SKM-1 (cell line): ENCODE data around the gene OR7A5.
"Not testable (repeated sequence)": the region's sequence is repeated elsewhere in the genome, so short reads cannot be mapped to it uniquely, and the experiment has no call there.

Experiments
- DNase-seq: peaks from one replicate; lab custom pipeline; 2025; ENCODE audit not compliant: unreplicated experiment; lab: John Stamatoyannopoulos, UW

Gene OR7A5

DNA sequence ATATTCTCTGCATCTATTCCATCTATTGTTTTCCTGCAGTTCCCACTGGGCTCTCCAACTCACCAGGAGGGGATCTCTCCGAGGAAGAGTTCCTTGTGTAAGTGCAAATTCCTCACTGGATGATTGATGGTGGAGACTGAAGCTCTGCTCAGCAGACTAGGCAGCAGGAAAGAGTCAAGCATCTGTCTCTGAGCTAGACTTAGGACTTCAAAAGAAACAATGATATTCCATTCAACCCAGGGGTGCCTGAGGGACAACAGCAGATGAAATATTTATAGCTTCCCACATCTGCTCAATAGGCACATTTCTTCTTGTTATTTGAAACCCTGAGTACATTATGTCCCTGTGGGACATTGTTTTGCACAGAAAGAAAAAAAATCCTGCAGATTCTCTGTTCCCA, at the start of gene OR7A5, which contains the start of gene OR7C1:
TSS of gene OR7A5 (minus strand) at position 175 of the 400 bp plus-strand sequence. CDS start 6,944 bp downstream, outside the sequence.
TSS of gene OR7C1 (minus strand) at position 175 of the 400 bp plus-strand sequence. CDS start 35,049 bp downstream, outside the sequence.
- no peak for DNase-seq

DNA sequence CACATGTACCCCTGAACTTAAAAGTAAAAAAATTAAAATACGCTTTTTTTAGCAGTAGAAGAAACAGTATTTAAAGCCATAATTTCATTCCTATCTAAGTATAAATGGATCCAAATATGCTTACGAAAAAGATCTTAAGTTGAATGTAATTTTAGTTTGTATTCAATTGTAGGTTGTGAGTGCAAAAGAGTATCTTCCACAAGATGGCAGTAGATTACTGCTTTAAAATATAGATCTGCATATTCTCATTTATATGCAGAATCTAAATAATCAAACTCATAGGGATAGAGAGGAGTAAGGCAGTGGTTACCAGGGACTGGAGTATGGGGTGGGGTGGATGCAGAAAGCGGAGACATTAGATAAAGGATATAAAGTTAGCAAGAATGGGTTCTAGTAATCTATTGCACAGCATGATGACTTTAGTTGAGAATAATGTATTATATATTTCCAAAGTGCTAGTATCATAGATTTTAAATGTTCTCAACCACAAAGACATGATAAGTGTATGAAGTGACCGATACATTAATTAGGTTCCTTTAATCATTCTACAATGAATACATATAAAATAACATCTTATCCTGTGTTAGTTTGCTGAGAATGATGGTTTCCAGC, 36.7 kb upstream of the OR7A5 start:
- no peak for DNase-seq

DNA sequence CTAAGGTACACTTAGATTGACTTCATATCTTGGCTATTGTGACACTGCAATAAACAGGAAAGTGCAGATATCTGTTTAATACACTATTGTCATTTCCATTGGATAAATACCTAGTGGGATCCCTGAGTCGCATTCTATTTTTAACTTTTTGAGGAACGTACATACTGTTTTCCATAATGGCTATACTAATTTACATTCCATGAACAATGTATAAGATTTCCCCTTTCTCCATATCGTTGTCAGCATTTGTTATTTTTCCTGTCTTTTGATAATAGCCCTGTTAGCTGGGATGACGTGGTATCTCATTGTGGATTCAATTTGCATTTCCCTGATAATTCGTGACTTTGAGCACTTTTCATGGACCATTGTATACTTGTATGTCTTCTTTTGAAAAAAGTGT, 33.5 kb upstream of the OR7A5 start:
- no peak for DNase-seq

DNA sequence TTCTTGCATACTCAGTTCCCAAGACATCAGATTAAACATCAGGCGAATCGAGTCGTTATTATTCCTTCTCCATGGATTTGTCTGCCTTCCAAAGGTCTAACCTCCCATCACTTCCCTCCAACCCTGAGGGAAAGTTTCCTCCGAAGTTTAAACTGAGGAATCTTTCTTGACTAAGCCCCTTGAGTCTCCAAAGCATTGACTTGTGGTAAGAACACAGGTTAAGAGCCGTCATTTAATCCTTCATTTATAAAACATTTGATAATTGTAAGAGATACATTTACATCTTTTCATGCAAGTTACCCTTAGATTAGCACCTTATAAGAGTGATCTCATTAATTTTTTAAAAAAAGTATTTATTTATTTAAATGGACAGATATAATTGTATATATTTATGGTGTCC, 13.8 kb upstream of the OR7A5 start, which contains the start of gene OR7A10:
TSS of gene OR7A10 (minus strand) at position 101 of the 400 bp plus-strand sequence. CDS start 7,045 bp downstream, outside the sequence.
- DNase-seq: no peak

DNA sequence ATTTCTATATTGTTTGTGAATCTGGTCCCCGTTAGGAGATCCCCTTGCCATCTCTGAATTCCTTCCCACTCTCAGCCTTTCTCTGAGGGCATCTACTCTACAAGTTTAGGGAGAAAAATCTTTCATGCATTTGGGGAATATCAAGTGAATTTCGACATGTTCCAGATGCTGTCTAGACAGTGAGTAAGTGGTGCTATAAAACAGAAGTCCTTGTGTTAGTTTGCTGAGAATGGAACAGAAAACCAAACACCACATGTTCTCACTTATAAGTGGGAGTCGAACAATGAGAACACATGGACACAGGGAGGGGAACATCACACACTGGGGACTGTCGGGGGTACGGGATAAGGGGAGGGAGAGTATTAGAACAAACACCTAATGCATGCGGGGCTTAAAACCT, 8.6 kb upstream of the OR7A5 start:
- no peak for DNase-seq

DNA sequence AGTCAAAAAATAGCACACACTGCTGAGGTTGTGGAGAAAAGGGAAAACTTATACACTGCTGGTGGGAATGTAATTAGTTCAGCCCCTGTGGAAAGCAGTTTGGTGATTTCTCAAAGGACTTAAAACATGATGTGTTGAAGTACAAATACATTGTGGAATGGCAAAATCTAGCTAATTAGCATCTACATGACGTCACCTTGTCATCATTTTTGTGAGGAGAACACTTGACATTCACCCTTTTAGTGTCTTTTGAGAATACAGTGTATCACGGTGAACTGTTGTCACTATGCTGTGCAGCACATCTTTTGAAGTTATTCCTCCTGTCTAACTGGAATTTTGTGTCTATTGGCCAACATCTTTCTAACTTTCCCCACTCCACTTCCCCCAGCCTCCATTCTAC, 8.2 kb upstream of the OR7A5 start:
- no peak for DNase-seq

DNA sequence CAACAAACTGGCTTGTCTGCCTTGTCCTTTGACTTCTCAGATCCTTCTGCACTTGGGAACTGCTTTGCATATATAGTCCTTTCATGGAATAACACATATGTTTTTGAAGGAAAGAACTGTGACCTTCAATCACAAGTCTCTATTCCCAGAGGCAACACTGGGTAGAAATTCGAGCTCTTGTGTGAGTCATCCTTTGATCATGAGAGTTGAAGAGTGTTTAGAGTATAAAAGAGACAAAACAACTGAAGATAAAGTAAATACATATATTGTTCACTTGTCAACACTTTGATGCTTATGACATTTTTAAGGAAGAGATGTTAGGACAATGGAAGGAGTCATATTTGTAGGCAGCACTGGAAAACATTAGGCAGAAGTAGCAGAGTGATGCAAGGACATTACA, 5.2 kb upstream of the OR7A5 start:
- DNase-seq: no peak

DNA sequence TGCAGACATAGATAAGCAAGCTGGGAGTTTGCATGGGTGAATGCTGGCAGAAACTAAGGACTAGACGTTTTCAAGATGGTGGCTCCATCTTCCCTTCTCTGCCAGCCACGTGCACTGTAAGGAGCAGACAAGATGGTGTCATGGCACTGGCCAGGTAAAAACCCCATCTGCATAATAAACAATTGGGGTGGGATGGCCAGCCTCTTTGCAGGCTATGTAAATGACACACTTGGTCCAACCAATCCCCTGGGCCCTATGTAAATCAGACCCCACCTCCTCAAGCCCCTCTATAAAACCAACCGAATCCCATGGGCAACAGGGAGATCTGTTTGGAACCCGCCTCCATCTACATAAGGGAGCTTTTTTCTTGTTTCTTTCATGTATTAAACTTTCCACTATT, 2.4 kb upstream of the OR7A5 start:
- no peak for DNase-seq

DNA sequence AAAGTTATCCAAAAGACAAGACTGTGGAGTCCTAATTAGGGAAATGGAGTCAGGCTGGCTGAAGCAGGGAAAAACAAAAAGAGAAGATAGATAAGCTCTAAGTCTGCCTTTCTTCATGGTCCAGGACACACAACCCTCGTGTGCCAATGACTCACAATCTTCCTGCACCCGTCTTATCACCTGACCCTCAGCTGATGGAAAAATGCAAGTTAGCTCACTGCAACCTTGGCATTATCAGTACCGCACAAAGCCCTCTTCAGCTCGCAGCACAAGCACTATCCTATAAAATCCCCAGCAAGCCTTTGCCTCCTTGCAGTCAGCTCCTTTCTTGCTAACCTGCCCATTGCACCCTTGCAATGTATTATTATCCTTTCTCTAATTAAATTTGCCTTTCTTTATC, 4.3 kb downstream of the OR7A5 start:
- no peak for DNase-seq

DNA sequence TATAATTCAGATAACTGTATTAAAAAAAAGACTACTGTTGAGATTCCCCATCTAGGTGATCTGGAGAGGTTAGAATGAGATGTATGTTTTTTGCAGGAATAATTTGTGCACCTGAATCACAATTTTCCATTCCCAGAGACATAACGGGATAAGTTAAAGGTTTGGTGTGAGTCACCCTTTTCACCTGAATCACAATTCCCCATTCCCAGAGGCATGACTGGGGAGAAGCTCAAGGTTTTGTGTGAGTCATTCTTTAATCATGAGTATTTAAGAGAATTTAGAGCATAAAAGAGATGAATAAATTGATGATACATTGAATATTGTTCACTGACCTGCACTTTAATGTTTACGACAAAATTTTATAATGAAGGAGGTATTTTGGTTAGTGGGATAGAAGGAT, 9.0 kb downstream of the OR7A5 start:
- no peak for DNase-seq

DNA sequence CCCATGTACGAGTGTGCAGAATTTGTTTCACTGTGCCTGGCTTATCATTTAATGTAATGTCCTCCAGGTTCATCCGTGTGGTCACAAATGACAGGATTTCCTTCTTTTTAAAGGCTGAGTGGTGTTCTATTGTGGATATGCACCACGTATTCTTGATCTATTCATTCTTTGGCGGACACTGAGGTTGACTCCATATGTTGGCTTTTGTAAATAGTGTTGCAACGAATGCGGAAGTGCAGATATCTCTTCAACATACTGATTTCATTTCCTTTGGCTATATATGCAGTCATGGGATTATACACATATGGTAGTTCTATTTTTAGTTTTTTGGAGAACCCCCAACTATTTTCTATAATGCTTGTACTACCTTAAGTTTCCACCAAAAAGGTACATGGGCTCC, 13.0 kb downstream of the OR7A5 start:
- DNase-seq: peak; percentile 41

DNA sequence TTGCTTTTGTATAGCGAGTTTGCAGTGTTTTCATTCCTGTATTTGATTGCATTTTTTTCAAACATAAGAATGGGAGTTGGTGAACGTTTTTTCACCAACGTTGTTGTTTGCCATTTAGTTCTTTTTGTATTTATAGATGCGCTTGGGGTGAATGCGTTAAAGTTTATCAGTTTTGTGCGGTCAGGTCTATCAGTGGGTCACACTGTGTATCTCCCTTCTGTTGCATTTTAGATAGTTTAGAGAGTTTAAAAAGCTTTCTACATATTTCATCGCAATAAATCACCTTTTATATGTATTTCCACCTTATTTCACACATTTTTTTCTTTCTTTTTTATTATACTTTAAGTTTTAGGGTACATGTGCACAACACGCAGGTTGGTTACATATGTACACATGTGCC, 16.4 kb downstream of the OR7A5 start:
- no peak for DNase-seq

DNA sequence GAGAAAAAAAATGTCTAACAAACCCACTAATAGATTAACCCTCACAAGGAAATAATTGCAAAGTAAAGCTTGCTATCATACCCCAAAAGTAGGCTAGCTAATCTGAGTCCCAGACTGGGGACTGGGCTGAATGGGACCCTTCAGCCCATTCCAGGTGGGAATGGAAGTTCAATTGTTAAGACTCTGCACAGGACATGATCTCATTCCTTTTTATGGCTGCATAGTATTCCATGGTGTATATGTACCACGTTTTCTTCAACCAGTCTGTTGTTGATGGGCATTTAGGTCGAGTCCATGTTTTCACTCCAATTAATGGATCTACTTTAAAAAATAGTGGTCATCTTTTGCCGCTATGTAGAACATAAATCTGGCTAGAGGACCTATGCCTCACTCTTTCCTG, 17.9 kb downstream of the OR7A5 start:
- no peak for DNase-seq

DNA sequence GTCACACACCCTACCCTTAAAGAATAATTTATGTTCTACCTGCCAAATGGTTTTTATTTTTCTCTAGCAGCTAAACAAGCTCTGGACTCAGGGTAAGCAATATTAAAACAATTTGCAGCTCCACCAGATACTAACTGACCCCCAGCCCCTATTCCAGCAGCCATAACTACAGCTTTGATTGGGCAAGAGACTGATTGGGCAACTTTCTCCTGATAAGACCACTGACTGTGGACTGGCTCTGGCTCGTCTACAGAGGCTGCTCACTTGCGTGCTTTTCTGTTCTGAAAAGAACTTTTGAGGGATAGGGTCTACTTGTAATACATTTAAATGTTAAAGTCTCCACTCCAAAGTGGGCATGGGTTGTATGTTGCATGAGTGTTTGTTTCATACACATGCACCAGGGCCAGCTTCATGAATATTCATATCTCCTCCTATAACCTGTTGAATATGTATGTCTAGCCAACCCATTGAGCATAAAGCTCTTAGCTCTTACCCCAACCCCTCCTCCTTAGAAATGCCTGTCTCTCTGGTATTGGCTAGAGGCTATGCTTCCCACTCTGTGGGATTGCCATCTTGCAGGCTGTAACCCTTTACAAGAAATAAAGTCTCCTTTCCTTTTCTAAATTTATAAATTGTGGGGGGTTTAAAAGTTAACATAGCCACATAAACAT, 19.9 kb downstream of the OR7A5 start:
- DNase-seq: no peak

DNA sequence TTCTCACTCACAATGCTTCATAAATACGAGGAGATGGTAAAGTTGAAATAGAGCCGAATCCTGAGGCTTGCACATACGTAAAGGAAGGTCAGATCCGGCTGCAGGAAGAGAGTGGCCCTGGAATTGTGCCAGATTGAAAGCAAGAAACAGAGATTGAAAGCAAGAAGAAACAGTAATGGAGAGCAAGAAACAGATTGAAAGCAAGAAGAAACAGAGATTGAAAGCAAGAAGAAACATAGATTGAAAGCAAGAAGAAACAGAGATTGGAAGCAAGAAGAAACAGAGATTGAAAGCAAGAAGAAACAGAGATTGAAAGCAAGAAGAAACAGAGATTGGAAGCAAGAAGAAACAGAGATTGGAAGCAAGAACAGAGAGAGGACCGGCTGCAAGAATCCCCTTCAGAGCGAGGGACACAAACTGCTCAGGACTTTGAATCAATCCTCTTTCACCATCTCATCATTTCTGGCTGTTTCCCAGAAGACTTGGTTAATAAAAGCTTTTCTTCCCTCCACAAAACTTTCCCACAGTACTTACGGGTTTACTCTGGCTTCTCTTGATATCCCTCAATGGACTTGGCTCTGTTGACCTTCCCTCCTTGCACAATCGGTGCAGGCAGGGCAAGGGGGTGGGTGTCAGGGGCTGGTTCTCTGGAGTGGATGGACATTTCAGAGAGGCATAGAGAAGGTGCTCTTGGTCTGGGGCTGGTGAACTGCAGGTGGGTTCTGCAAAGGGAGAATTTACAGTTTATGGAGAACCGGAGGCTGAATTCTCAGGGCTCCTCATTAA, 25.5 kb downstream of the OR7A5 start:
- no peak for DNase-seq

DNA sequence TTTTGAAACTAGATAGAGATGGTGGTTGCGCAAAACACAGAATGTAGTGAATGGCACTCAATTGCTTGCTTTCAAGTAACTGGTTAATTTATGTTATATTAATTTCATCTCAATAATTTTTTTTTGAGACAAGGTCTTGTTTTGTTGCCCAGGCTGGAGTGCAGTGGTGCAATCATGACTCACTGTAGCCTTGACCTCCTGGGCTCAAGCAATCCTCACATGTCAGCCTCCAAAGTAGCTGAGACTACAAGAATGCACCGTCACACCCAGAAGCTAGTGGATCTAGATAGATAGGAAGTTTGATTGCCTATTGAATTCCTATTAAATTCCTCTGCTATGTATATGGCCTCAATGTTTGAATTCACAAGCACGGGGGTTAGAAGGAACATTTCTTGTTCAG, 30.2 kb downstream of the OR7A5 start:
- no peak for DNase-seq

DNA sequence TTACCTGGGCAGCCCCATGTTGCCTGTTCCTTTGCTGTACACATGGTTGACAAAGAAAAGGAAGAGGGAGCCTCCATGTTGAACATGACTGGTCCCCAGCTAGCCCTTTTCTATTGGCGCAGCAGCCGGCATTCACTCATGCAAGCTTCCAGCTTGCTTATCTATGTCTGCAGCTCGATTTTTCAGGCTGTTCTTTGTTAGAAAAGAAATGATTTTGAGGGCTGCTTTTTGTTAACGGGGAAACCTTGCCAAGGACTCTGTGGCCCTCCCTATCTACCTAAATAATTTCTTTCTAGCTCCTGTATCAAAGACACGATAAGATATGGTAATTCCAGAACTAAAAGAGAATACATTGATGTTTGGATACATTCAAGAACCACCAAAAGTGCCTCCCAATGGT, 36.2 kb downstream of the OR7A5 start:
- no peak for DNase-seq

DNA sequence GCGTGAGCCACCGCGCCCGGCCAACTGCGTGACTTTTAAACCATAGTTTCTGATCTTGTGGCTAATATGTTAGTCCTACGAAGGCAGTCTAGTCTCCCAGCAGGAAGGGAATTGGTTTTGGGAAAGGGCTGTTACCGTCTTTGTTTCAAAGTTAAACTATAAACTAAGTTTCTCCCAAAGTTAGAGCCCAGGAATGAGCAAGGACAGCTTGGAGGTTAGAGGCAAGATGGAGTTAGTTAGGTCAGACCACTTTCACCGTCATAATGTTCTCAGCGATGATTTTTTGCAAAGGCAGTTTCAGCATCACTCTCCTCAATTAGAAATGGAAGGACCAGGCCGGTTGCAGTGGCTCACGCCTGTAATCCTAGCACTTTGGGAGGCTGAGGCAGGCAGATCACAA, 39.0 kb downstream of the OR7A5 start:
- DNase-seq: no peak

DNA sequence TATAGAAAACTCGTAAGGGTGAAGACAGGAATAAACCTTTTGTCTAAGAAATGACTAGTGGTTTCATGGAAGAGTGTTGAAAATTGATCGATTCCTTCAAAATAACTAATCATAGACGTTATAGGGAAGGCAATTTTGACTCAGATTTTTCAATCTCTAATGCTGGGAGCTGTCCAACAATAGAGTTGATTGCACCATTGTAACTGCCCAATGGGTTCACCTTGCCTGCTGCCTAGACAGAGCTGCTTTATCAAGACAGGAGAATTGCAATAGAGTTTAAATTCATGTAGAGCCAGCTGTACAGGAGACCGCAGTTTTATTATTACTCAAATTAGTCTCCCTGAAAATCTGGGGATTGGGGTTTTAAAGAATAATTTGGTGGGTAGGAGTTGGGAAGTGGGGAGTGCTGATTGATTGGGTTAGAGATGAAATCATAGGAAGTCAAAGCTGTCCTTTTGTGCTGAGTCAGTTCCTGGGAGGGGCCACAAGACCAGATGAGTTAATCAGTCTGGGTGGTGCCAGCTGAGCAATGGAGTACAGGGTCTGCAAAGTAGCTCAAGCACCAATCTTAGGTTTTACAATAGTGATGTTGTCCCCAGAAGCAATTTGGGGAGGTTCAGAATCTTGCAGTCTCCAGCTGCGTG, 39.8 kb downstream of the OR7A5 start:
- no peak for DNase-seq

DNA sequence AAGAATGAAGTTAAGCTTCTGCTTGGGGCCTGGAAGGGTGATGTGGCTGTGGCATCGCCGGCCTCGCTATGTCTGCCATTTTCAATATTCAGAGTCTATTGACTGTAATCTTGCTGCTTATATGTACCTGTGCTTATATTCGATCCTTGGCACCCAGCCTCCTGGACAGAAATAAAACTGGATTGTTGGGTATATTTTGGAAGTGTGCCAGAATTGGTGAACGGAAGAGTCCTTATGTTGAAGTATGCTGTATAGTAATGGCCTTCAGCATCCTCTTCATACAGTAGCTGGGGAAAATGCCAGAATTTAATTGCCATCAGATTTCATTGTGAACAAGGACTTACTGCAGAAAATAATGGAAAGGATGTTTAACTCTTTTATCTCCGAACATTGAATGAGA, 42.7 kb downstream of the OR7A5 start:
- not testable (repeated sequence) for DNase-seq

DNA sequence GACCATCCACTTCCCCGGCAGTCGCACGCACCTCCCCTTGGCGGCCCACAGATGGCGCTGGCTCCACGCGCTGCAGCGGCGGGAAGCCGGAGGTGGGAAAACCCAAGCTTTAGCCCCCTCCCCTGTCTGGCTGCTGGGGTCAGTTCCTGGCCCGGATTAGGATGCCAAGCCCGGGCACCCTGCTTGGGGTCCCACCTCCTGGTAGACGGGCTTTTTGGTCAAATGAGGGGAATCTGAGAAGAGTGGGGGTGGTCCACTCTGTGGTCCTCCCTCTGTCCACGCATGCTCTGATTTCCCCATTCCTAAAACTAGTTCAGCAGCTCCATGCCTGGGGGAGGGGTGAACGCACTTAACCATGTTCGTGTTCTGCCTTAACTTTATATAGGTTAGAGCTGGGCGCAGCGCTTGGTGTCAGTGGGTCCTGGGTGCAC, 48.5 kb downstream of the OR7A5 start:
- DNase-seq: no peak
